Caco-2 (cell line): ENCODE measurements around the gene UST. TPM values are rescaled to one million over a fixed set of nuclear protein-coding genes. Genes with fewer than 3 reads are reported as not detected.

Experiments used
- BruUV-seq: library from RNA; stranded (reverse); fragments of 400-500 nt; replicated peaks from 2 replicates; lab custom pipeline; 2021; lab: Mats Ljungman, UMichigan
- CTCF ChIA-PET: fragments of 300-600 bp; sonication (Branson Sonifier 250); formaldehyde crosslinking; loops from one replicate; lab custom pipeline; 2022; ENCODE audit warnings: antibody characterized with exemption; lab: Charles Lee
- POLR2A ChIA-PET: fragments of 300-600 bp; sonication (Branson Sonifier 250); formaldehyde crosslinking; loops from one replicate; lab custom pipeline; 2022; ENCODE audit warnings: antibody characterized with exemption; lab: Charles Lee
- DNase-seq, 2 experiments: peaks; one replicate each; pipeline versions ENCODE4 v3.0.0 to v3.0.0-alpha.2; 2020 to 2022
- H3K27me3 ChIP-seq: replicated peaks from 2 replicates; pipeline ENCODE4 v1.6.0; 2011; ENCODE audit warnings: low read length; ENCODE audit not compliant: control insufficient read depth, insufficient read depth
- H3K36me3 ChIP-seq: 2 replicates; pipeline ENCODE4 v1.5.1; 2011; ENCODE audit warnings: low read length; ENCODE audit not compliant: control insufficient read depth, insufficient read depth
- H3K4me1 ChIP-seq: fragments of 250-450 bp; sonication (Bioruptor Pico); 2 replicates; pipeline ENCODE4 v1.5.1; 2020; ENCODE audit warnings: mild to moderate bottlenecking
- H3K4me3 ChIP-seq: 2 replicates; pipeline ENCODE4 v1.5.1; 2011; ENCODE audit warnings: low read depth, mild to moderate bottlenecking, control low read depth, low read length
- H3K9me3 ChIP-seq: fragments of 250-450 bp; sonication (Bioruptor Pico); 2 replicates; pipeline ENCODE4 v1.5.1; 2020; ENCODE audit warnings: mild to moderate bottlenecking, moderate library complexity
- H3K27ac Mint-ChIP-seq: one replicate; pipeline ENCODE4 v1.8.0; 2022; ENCODE audit warnings: mixed read lengths; ENCODE audit not compliant: unreplicated experiment
- H3K27me3 Mint-ChIP-seq: one replicate; pipeline ENCODE4 v1.8.0; 2022; ENCODE audit warnings: mixed read lengths; ENCODE audit not compliant: insufficient read depth, unreplicated experiment
- H3K36me3 Mint-ChIP-seq: one replicate; pipeline ENCODE4 v1.8.0; 2022; ENCODE audit warnings: mild to moderate bottlenecking, mixed read lengths; ENCODE audit not compliant: insufficient read depth, unreplicated experiment
- H3K4me1 Mint-ChIP-seq: one replicate; pipeline ENCODE4 v1.8.0; 2022; ENCODE audit warnings: low read depth, mixed read lengths; ENCODE audit not compliant: unreplicated experiment
- H3K4me3 Mint-ChIP-seq: one replicate; pipeline ENCODE4 v1.8.0; 2022; ENCODE audit warnings: mild to moderate bottlenecking, moderate library complexity, mixed read lengths; ENCODE audit not compliant: unreplicated experiment
- H3K9me3 Mint-ChIP-seq: one replicate; pipeline ENCODE4 v1.8.0; 2022; ENCODE audit warnings: mixed read lengths; ENCODE audit not compliant: unreplicated experiment
- intact Hi-C: fragments of 100-400 bp; cut with micrococcal nuclease; formaldehyde crosslinking; loops from one replicate; pipeline ENCODE4 v1.10.0; 2022; ENCODE audit not compliant: unreplicated experiment
- total RNA-seq: library from RNA; stranded (reverse); gene quantifications from 2 replicates; pipeline ENCODE4 v1.2.3, GENCODE V29; 2022
- TF ChIP-seq, protein P1 (sequence below), 2 experiments: fragments of 200-600 bp in 1 of 2; IDR thresholded peaks; 1 replicate in 1 of 2; 2 replicates in 1 of 2; pipeline versions ENCODE4 v1.5.1 to v1.8.0; 2011 to 2022; ENCODE audit warnings: antibody characterized with exemption in 1 of 2, control low read depth in 1 of 2, inconsistent platforms in 1 of 2, low read depth in 1 of 2, low read length in 1 of 2, mild to moderate bottlenecking in 1 of 2, moderate library complexity in 1 of 2; ENCODE audit not compliant: insufficient read depth in 1 of 2, severe bottlenecking in 1 of 2, unreplicated experiment in 1 of 2

UST gene
- total RNA-seq, 1 experiment from 2014 or later = not detected

DNA sequence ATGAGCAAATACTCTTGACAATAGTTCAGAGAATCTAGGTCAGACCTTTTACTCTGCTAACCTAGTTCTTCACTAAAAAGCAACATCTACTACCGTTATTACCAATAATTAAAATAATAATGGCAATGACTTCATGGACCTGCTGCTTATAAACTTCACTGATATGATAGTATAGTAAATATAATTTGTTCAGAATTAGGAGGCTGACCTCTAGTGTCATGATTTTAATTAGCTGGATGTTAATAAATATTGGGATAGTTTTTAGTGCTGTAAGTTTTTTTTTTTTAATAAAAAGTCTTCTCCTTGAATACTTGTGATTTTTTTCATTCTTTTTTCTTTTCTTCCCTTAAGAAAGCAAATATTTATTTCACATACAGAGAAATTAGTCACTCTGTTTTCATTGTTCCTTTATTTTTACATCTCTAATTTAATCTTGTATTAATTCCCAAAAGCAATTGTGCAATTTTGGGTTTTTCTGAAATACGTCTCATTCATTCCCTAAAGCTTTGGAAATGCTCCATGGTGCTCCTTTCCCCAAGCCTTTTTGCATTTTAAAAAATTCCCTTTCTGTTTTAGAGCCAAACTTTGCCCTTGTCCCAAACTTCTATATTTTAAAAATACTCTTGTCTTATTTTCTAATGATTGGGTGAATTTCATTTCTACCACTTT, 46.6 kb upstream of the UST start:
- POLR2A ChIA-PET = no interaction called here
- no peaks in the 10 kb centered on the region for H3K9me3 Mint-ChIP-seq
- no peaks in the 10 kb centered on the region for H3K27me3 ChIP-seq
- H3K36me3 ChIP-seq = no peaks in the 10 kb centered on the region
- no peaks in the 10 kb centered on the region for H3K36me3 Mint-ChIP-seq
- DNase-seq = no peak
- intact Hi-C loops = no loop called here
- BruUV-seq = no TSS peak
- no peak overlapping the region for H3K4me3 ChIP-seq
- H3K27ac Mint-ChIP-seq = no peak overlapping the region
- no peaks in the 10 kb centered on the region for H3K4me1 Mint-ChIP-seq
- no peaks in the 10 kb centered on the region for H3K9me3 ChIP-seq
- peaks cover 21% of the 10 kb centered on the region for H3K27me3 Mint-ChIP-seq
- no peaks in the 10 kb centered on the region for H3K4me1 ChIP-seq
- H3K4me3 Mint-ChIP-seq = no peak overlapping the region
- CTCF ChIA-PET = no interaction called here
- TF ChIP-seq, protein P1, sequence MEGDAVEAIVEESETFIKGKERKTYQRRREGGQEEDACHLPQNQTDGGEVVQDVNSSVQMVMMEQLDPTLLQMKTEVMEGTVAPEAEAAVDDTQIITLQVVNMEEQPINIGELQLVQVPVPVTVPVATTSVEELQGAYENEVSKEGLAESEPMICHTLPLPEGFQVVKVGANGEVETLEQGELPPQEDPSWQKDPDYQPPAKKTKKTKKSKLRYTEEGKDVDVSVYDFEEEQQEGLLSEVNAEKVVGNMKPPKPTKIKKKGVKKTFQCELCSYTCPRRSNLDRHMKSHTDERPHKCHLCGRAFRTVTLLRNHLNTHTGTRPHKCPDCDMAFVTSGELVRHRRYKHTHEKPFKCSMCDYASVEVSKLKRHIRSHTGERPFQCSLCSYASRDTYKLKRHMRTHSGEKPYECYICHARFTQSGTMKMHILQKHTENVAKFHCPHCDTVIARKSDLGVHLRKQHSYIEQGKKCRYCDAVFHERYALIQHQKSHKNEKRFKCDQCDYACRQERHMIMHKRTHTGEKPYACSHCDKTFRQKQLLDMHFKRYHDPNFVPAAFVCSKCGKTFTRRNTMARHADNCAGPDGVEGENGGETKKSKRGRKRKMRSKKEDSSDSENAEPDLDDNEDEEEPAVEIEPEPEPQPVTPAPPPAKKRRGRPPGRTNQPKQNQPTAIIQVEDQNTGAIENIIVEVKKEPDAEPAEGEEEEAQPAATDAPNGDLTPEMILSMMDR (IDR thresholded peaks at IDR 0.05; ENCODE audit: insufficient read depth in 1 of 2, low read depth in 1 of 2, low read length in 1 of 2, severe bottlenecking in 1 of 2, unreplicated experiment in 1 of 2) = no peak

DNA sequence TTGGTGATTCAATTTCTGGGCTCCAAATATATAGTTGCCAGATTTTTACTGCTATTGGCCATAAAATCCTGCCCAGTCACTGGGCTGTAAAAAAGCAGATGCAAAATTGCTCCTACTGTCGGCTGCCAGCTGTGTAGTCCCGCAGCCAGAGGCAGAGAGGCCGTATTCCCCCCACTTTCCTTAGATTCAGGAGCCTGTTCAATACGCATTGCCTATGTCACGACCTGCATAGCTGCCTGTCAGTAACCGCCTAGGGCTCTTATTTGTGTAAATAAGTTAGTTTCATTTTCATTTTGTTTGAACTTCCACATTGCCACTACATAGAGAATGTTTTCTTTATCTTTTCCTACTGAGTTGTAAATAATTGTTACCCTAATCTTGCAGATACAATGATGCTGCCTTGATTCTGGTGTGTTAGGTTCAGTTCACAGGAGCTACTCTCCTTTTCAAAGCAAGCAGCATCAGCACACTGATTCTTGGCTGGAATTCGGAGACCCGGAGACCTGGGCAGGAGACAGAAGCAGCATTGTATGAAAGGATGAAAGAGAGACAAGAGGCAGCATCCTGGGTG, 46.0 kb upstream of the UST start:
- no peaks in the 10 kb centered on the region for H3K4me1 ChIP-seq
- H3K36me3 ChIP-seq = no peaks in the 10 kb centered on the region
- H3K4me3 Mint-ChIP-seq = peak overlapping the region; percentile 31
- no TSS peak for BruUV-seq
- ChIA-PET CTCF (no interaction called here), POLR2A (no interaction called here)
- H3K27me3 Mint-ChIP-seq = peaks cover 18% of the 10 kb centered on the region
- TF ChIP-seq, protein P1 (IDR thresholded peaks at IDR 0.05; ENCODE audit: insufficient read depth in 1 of 2, low read depth in 1 of 2, low read length in 1 of 2, severe bottlenecking in 1 of 2, unreplicated experiment in 1 of 2) = no peak
- no peak for DNase-seq
- intact Hi-C loops = no loop called here
- H3K27ac Mint-ChIP-seq = no peak overlapping the region
- no peaks in the 10 kb centered on the region for H3K9me3 Mint-ChIP-seq
- H3K36me3 Mint-ChIP-seq = no peaks in the 10 kb centered on the region
- H3K9me3 ChIP-seq = no peaks in the 10 kb centered on the region
- H3K27me3 ChIP-seq = no peaks in the 10 kb centered on the region
- no peaks in the 10 kb centered on the region for H3K4me1 Mint-ChIP-seq
- no peak overlapping the region for H3K4me3 ChIP-seq

- Mint-ChIP-seq H3K4me1 (no peaks in the 10 kb centered on the region), H3K4me3 (no peak overlapping the region), H3K27me3 (peaks cover 17% of the 10 kb centered on the region), H3K27ac (no peak overlapping the region), H3K9me3 (no peaks in the 10 kb centered on the region), H3K36me3 (no peaks in the 10 kb centered on the region)
- H3K4me1 ChIP-seq = no peaks in the 10 kb centered on the region
- H3K9me3 ChIP-seq = no peaks in the 10 kb centered on the region
- BruUV-seq = no TSS peak
- H3K36me3 ChIP-seq = no peaks in the 10 kb centered on the region
- H3K4me3 ChIP-seq = no peak overlapping the region
- no peak for DNase-seq
- TF ChIP-seq, protein P1 (IDR thresholded peaks at IDR 0.05; ENCODE audit: insufficient read depth in 1 of 2, low read depth in 1 of 2, low read length in 1 of 2, severe bottlenecking in 1 of 2, unreplicated experiment in 1 of 2) = no peak
- intact Hi-C loops = no loop called here
- ChIA-PET POLR2A (no interaction called here), CTCF (no interaction called here)
- H3K27me3 ChIP-seq = no peaks in the 10 kb centered on the region
Measured at GRCh38 chr6:148701375-148701774, 45.5 kb upstream of the UST start.
